GM12865 (cell line): ENCODE data around the gene TMEM179B.
A peak's percentile ranks its signal among the peaks of the same experiment; 100 is the strongest.

Source experiments
- DNase-seq: peaks from one replicate; pipeline ENCODE4 v3.0.0; 2010; ENCODE audit warnings: low read depth
- H3K4me3 ChIP-seq: 2 replicates; pipeline ENCODE4 v1.5.1; 2011; ENCODE audit warnings: mild to moderate bottlenecking, low read depth, low read length, control low read depth
- CTCF ChIP-seq: IDR thresholded peaks from 2 replicates; pipeline ENCODE4 v1.5.1; 2011; ENCODE audit warnings: low read length, control low read depth, low read depth, inconsistent platforms; ENCODE audit not compliant: insufficient read depth; ENCODE audit errors: missing control alignments

TMEM179B gene

GRCh38 chr11:62792202-62792575 lies 5.0 kb downstream of the TMEM179B start:
- peak overlapping the region; percentile 85; the same call in 1 of the 2 replicates for H3K4me3 ChIP-seq
- DNase-seq = no peak
- no peak for TF ChIP-seq CTCF

GRCh38 chr11:62794201-62794775 lies 7.1 kb downstream of the TMEM179B start:
- TF ChIP-seq CTCF = no peak
- DNase-seq = no peak

GRCh38 chr11:62796281-62796680 lies 9.1 kb downstream of the TMEM179B start:
- TF ChIP-seq CTCF = no peak
- no peak overlapping the region for H3K4me3 ChIP-seq
- no peak for DNase-seq

More at GRCh38 chr11:62794201-62794775, 7.1 kb downstream of the TMEM179B start:
- H3K4me3 ChIP-seq = no peak overlapping the region

- no peak overlapping the region for H3K4me3 ChIP-seq
- no peak for DNase-seq
- TF ChIP-seq CTCF = no peak
These were observed 12.3 kb downstream of the TMEM179B start for GRCh38 chr11:62799486-62799885.

- TF ChIP-seq CTCF = no peak
- no peak overlapping the region for H3K4me3 ChIP-seq
- no peak for DNase-seq
These were observed 13.9 kb downstream of the TMEM179B start for GRCh38 chr11:62801071-62801470.

GRCh38 chr11:62804310-62805075 lies 17.3 kb downstream of the TMEM179B start:
- DNase-seq = peak; percentile 46
- no peak for TF ChIP-seq CTCF
- peak overlapping the region; percentile 99 for H3K4me3 ChIP-seq
